HG02885 (cell line): ENCODE data around the gene RO60.
"Not testable (repeated sequence)": the region's sequence is repeated elsewhere in the genome, so short reads cannot be mapped to it uniquely, and the experiment has no call there.

ENCODE experiments used
- ATAC-seq: cut with Tn5 transposase; IDR thresholded peaks from one replicate; pipeline ENCODE4 v1.9.1; 2021; ENCODE audit warnings: mild to moderate bottlenecking; ENCODE audit not compliant: unreplicated experiment, poor library complexity

Gene RO60

GRCh38 chr1:193059282-193060114 lies at the start of gene RO60, which contains the start of gene UCHL5:
Gene RO60, plus strand, starts transcription at chr1:193059612. Its CDS starts 9,443 bp downstream, at chr1:193069055.
Gene UCHL5, minus strand, starts transcription at chr1:193059360. Its CDS starts 100 bp downstream, at chr1:193059260.
- peak; percentile 90 for ATAC-seq

GRCh38 chr1:193011406-193011805 lies 48.0 kb upstream of the RO60 start:
- no peak for ATAC-seq

GRCh38 chr1:193013005-193013404 lies 46.4 kb upstream of the RO60 start:
- ATAC-seq, result no peak

- ATAC-seq, result no peak
Observed at GRCh38 chr1:193013707-193014106, 45.7 kb upstream of the RO60 start.

GRCh38 chr1:193014400-193014799 lies 45.0 kb upstream of the RO60 start:
- no peak for ATAC-seq

GRCh38 chr1:193016788-193017187 lies 42.6 kb upstream of the RO60 start:
- no peak for ATAC-seq

- peak; percentile 76 for ATAC-seq
Observed at GRCh38 chr1:193019442-193020026, 39.9 kb upstream of the RO60 start.

- no peak for ATAC-seq
Observed at GRCh38 chr1:193025218-193025617, 34.2 kb upstream of the RO60 start.

- ATAC-seq, result no peak
Observed at GRCh38 chr1:193030280-193030679, 29.1 kb upstream of the RO60 start.

GRCh38 chr1:193031431-193031830 lies 28.0 kb upstream of the RO60 start:
- peak; percentile 67 for ATAC-seq

- ATAC-seq, result not testable (repeated sequence)
Observed at GRCh38 chr1:193032643-193033427, 26.6 kb upstream of the RO60 start.

- ATAC-seq, result no peak
Observed at GRCh38 chr1:193033610-193034009, 25.8 kb upstream of the RO60 start.

- ATAC-seq, result no peak
Observed at GRCh38 chr1:193036337-193037047, 22.9 kb upstream of the RO60 start.

GRCh38 chr1:193040011-193040410 lies 19.4 kb upstream of the RO60 start:
- ATAC-seq, result no peak

- ATAC-seq, result no peak
Observed at GRCh38 chr1:193042766-193043691, 16.4 kb upstream of the RO60 start.

- not testable (repeated sequence) for ATAC-seq
Observed at GRCh38 chr1:193048913-193049312, 10.5 kb upstream of the RO60 start.

- ATAC-seq, result no peak
Observed at GRCh38 chr1:193054169-193054675, 5.2 kb upstream of the RO60 start.

GRCh38 chr1:193058529-193059281 lies 707 bp upstream of the RO60 start:
- peak; percentile 62 for ATAC-seq

GRCh38 chr1:193060115-193060403 lies 647 bp downstream of the RO60 start:
- no peak for ATAC-seq
